A673 (cell line): ENCODE data around the gene FAM170B. TPM values are rescaled to one million over a fixed set of nuclear protein-coding genes. Genes with fewer than 3 reads are reported as not detected.

ENCODE experiments used
- BruUV-seq: library from RNA; stranded (reverse); fragments of 400-500 nt; replicated peaks from 2 replicates; lab custom pipeline; 2021; lab: Mats Ljungman, UMichigan
- CTCF ChIA-PET: fragments of 300-600 bp; sonication (Branson Sonifier 250); formaldehyde crosslinking; loops from one replicate; lab custom pipeline; 2022; ENCODE audit warnings: antibody characterized with exemption; lab: Charles Lee
- POLR2A ChIA-PET: fragments of 300-600 bp; sonication (Branson Sonifier 250); formaldehyde crosslinking; loops from one replicate; lab custom pipeline; 2022; ENCODE audit warnings: antibody characterized with exemption; ENCODE audit not compliant: low non-redundant PET; lab: Charles Lee
- DNase-seq: peaks from one replicate; pipeline ENCODE4 v3.0.0-alpha.2; 2015; ENCODE audit warnings: low spot score
- H3K27ac ChIP-seq: fragments of 200-600 bp; sonication (generic); 2 replicates; pipeline ENCODE4 v1.5.1; 2016; ENCODE audit warnings: mixed run types, low read depth, mild to moderate bottlenecking, mixed read lengths, antibody characterized with exemption, low read length; ENCODE audit not compliant: poor library complexity, severe bottlenecking
- H3K27me3 ChIP-seq: fragments of 200-600 bp; sonication (generic); replicated peaks from 2 replicates; pipeline ENCODE4 v1.6.1; 2017; ENCODE audit warnings: mixed run types, low read depth, mild to moderate bottlenecking, mixed read lengths, antibody characterized with exemption, low read length; ENCODE audit not compliant: insufficient read depth, poor library complexity
- H3K36me3 ChIP-seq: fragments of 200-600 bp; sonication (generic); 2 replicates; pipeline ENCODE4 v1.6.1; 2016; ENCODE audit warnings: mixed run types, mild to moderate bottlenecking, mixed read lengths, antibody characterized with exemption, low read length; ENCODE audit not compliant: insufficient read depth, poor library complexity, severe bottlenecking
- H3K4me1 ChIP-seq: fragments of 200-600 bp; sonication (generic); 2 replicates; pipeline ENCODE4 v1.6.1; 2017; ENCODE audit warnings: mixed run types, mild to moderate bottlenecking, mixed read lengths, antibody characterized with exemption, low read length; ENCODE audit not compliant: insufficient read depth, poor library complexity, severe bottlenecking
- H3K4me3 ChIP-seq: fragments of 200-600 bp; sonication (generic); 2 replicates; pipeline ENCODE4 v1.5.1; 2016; ENCODE audit warnings: low read depth, mixed run types, mild to moderate bottlenecking, mixed read lengths, low read length; ENCODE audit not compliant: poor library complexity, severe bottlenecking
- H3K9me3 ChIP-seq: fragments of 200-600 bp; sonication (generic); 2 replicates; pipeline ENCODE4 v1.6.1; 2016; ENCODE audit warnings: mixed run types, low read depth, mild to moderate bottlenecking, mixed read lengths, antibody characterized with exemption, low read length; ENCODE audit not compliant: poor library complexity, severe bottlenecking
- EZH2 ChIP-seq: fragments of 200-600 bp; sonication (generic); IDR thresholded peaks from 2 replicates; pipeline ENCODE4 v1.6.1; 2017; ENCODE audit warnings: borderline replicate concordance, low read depth, mild to moderate bottlenecking, mixed read lengths, antibody characterized with exemption, low read length; ENCODE audit not compliant: poor library complexity, severe bottlenecking
- intact Hi-C: fragments of 100-400 bp; cut with micrococcal nuclease; formaldehyde crosslinking; loops from one replicate; pipeline ENCODE4 v1.10.0; 2022; ENCODE audit not compliant: unreplicated experiment
- total RNA-seq: library from RNA; stranded (reverse); gene quantifications from 2 replicates; pipeline ENCODE4 v1.2.3, GENCODE V29; 2021
- TF ChIP-seq, protein P1 (sequence below): fragments of 300-800, 200-600 bp; sonication (generic); conservative IDR thresholded peaks from 2 replicates; pipeline ENCODE4 v1.5.1; 2017; ENCODE audit warnings: low read depth, mild to moderate bottlenecking, antibody characterized with exemption, low read length, moderate library complexity, mixed read lengths

FAM170B gene
- total RNA-seq, 1 experiment from 2014 or later, result not detected

DNA sequence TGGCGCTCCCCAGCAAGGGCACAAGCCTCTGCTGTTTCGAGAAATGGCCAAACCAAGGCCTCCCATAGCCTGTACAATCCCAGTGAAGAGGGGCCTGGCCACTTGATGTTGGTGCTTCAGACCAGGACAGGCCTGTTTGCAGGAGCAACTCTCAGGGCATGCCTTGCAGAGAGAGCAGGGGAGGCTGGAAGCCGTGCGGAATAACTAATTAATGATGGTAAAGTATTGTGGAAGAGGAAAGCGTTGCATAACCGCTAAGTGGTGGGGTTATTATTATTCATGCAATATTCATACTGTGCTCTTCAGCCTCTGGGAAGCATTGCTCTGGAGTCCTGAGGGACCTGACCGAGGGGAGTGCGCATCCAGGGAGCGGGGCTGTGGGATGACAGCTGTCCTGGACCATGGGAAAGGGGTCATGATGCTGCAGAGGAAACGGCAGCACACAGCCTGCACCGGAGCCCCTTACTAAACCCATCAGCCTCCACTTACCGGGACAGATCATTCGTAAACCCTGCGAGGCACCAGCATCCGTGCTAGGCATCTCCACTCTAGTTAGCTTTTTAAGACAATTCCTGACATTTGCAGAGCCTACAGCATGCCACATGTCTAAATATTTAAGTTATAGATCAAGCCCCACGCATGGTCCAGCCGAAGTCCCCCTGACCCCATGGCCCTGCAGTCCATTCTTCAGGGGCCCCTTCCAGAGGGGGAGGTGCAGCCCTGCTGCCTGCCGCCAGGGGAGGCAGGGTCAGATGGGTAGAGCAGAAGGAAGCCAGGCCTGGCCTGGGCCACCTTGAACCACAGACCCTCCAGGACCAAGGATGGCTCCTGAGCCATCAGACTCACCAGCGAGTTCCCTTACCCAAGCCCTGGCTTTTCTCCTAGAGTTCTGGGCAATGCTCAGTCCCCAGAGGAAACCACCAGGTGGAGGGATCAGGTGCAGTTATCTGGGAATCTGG is 42.8 kb upstream of the FAM170B start:
- Histone ChIP-seq H3K36me3 (no peaks in the 10 kb centered on the region), H3K4me1 (no peaks in the 10 kb centered on the region), H3K27ac (no peak overlapping the region), H3K27me3 (peaks cover 2% of the 10 kb centered on the region), H3K4me3 (no peak overlapping the region), H3K9me3 (no peaks in the 10 kb centered on the region)
- ChIA-PET POLR2A (no interaction called here), CTCF (no interaction called here)
- TF ChIP-seq, protein P1, sequence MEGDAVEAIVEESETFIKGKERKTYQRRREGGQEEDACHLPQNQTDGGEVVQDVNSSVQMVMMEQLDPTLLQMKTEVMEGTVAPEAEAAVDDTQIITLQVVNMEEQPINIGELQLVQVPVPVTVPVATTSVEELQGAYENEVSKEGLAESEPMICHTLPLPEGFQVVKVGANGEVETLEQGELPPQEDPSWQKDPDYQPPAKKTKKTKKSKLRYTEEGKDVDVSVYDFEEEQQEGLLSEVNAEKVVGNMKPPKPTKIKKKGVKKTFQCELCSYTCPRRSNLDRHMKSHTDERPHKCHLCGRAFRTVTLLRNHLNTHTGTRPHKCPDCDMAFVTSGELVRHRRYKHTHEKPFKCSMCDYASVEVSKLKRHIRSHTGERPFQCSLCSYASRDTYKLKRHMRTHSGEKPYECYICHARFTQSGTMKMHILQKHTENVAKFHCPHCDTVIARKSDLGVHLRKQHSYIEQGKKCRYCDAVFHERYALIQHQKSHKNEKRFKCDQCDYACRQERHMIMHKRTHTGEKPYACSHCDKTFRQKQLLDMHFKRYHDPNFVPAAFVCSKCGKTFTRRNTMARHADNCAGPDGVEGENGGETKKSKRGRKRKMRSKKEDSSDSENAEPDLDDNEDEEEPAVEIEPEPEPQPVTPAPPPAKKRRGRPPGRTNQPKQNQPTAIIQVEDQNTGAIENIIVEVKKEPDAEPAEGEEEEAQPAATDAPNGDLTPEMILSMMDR, result no peak
- no peak for TF ChIP-seq EZH2
- DNase-seq, result no peak
- BruUV-seq, result no TSS peak
- intact Hi-C loops, result no loop called here

DNA sequence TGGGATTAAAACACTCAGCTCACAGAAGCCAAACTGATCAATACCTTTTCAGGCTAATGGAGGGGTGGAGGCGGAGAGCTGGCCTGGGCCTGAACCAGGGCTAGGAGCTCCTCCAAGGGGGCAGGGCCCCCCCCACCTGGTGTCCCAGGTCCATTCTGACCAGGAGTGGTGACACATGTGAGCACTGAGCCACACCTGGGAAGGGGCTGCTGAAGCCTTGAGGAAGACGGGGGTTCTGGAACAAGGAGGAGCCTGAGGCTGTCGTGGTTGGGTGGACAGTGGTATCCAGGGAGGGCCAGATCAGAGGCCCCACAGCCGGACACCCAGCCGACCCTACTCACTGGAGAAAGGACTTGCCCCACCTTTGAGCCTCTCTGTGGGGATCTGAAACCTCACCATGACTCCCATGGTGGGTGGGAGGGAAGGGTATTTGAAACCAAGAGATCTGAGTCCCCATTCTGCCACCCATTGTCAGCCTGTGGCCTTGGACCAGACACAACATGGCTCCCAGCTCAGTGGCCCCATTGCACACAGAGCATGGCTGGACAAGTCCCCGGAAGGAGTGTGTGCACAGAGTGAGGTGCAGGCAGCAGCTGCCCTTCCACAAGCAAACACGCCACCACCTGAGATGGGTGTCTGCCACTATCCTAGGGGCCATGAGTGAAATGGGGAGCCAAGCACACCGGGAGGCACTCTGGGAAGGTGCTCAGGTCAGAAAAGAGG is 41.9 kb upstream of the FAM170B start:
- DNase-seq, result no peak
- H3K4me1 ChIP-seq, result no peaks in the 10 kb centered on the region
- ChIA-PET POLR2A (no interaction called here), CTCF (no interaction called here)
- no peak overlapping the region for H3K4me3 ChIP-seq
- H3K27ac ChIP-seq, result no peak overlapping the region
- intact Hi-C loops, result no loop called here
- no TSS peak for BruUV-seq
- no peaks in the 10 kb centered on the region for H3K9me3 ChIP-seq
- no peaks in the 10 kb centered on the region for H3K27me3 ChIP-seq
- TF ChIP-seq, protein P1, result no peak
- TF ChIP-seq EZH2, result no peak
- no peaks in the 10 kb centered on the region for H3K36me3 ChIP-seq

DNA sequence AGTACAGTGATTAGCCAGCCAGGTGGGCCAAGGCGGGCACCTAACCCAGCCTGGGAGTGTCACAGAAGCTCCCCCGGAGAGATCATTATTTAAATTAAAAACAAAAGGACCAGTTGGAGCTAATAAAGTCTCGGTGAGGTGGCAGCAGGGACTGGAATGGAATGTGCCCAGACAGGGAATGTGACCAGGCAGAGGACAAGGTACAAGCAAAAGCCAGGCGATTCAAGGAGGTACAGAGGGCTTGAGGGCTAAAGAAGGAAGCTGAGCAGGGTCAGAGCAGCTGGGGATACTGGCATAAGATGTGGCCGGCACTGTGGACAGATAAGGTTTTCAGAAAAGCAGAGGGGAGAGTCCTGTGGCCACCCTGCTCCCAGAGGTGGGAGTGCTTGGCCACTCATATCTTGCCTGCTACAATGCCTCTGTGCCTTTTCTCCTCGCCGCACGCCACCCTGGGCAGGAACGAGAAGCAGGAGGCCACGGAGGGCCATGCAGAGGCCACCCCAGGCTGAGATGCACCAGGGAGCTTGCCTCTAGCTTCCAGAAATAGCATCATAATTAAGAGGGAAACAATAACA is 41.2 kb upstream of the FAM170B start:
- intact Hi-C loops, result no loop called here
- H3K36me3 ChIP-seq, result no peaks in the 10 kb centered on the region
- H3K4me1 ChIP-seq, result no peaks in the 10 kb centered on the region
- no peaks in the 10 kb centered on the region for H3K9me3 ChIP-seq
- H3K27me3 ChIP-seq, result no peaks in the 10 kb centered on the region
- CTCF ChIA-PET, result no interaction called here
- H3K4me3 ChIP-seq, result no peak overlapping the region
- TF ChIP-seq, protein P1, result no peak
- TF ChIP-seq EZH2, result no peak
- no peak for DNase-seq
- POLR2A ChIA-PET, result no interaction called here
- BruUV-seq, result no TSS peak
- H3K27ac ChIP-seq, result no peak overlapping the region
